KOPT-K1 (cell line): ENCODE results near the gene PACS1.

Source experiments
- H3K27ac ChIP-seq: fragments of 200-600 bp; sonication (generic); 2 replicates; pipeline ENCODE4 v1.5.1; 2016; ENCODE audit warnings: antibody characterized with exemption, mild to moderate bottlenecking, low read depth, low read length; ENCODE audit not compliant: poor library complexity, severe bottlenecking
- H3K36me3 ChIP-seq: fragments of 200-600 bp; sonication (generic); 2 replicates; pipeline ENCODE4 v1.5.1; 2017; ENCODE audit warnings: antibody characterized with exemption, mild to moderate bottlenecking, low read length, moderate library complexity; ENCODE audit not compliant: insufficient read depth
- H3K9me3 ChIP-seq: fragments of 200-600 bp; sonication (generic); 2 replicates; pipeline ENCODE4 v1.5.1; 2017; ENCODE audit warnings: antibody characterized with exemption, low read length, mild to moderate bottlenecking; ENCODE audit not compliant: insufficient read depth, poor library complexity, severe bottlenecking

The PACS1 gene

DNA sequence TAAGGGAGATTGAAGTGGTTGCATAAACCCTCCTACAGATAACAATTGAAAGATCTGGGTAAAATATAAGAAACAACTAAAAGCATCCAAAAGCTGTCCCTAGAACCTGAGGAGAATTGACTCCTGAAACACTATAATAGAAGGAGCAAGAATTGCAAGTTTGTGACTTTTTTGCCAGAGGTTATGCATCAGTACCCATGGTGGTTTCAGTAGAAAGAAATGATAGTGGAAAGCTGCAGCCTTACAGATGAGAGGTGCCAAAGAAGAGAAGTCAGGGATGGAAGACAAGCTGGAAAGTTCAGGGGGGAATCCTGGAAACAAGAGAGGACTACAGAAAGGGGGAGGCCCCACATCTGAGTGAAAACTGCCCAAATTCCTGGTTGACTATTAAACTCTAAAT, 80.7 kb downstream of the PACS1 start:
- Histone ChIP-seq H3K36me3 (no peaks in the 10 kb centered on the region), H3K27ac (no peak overlapping the region), H3K9me3 (no peaks in the 10 kb centered on the region)

- Histone ChIP-seq H3K27ac (no peak overlapping the region), H3K9me3 (no peaks in the 10 kb centered on the region), H3K36me3 (no peaks in the 10 kb centered on the region)
Measured at GRCh38 chr11:66151273-66151672, 81.2 kb downstream of the PACS1 start.

DNA sequence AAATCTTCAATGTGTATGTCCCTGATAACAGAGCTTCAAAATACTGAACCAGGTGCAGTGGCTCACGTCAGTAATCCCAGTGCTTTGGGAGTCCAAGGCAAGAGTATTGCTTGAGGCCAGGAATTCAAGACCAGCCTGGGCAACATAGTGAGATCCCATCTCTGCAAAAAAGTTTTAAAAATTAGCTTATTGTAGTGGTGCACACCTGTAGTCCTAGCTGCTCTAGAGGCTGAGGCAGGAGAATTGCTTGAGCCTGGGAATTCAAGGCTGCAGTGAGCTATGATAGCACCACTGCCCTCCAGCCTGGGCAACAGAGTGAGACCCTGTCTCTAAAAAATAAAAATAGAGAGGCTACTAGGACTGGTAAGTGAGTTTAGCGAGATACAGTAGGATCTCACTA, 84.0 kb downstream of the PACS1 start:
- Histone ChIP-seq H3K36me3 (no peaks in the 10 kb centered on the region), H3K27ac (no peak overlapping the region), H3K9me3 (no peaks in the 10 kb centered on the region)

- Histone ChIP-seq H3K36me3 (no peaks in the 10 kb centered on the region), H3K27ac (no peak overlapping the region), H3K9me3 (no peaks in the 10 kb centered on the region)
Measured at GRCh38 chr11:66155387-66156073, 85.5 kb downstream of the PACS1 start.

DNA sequence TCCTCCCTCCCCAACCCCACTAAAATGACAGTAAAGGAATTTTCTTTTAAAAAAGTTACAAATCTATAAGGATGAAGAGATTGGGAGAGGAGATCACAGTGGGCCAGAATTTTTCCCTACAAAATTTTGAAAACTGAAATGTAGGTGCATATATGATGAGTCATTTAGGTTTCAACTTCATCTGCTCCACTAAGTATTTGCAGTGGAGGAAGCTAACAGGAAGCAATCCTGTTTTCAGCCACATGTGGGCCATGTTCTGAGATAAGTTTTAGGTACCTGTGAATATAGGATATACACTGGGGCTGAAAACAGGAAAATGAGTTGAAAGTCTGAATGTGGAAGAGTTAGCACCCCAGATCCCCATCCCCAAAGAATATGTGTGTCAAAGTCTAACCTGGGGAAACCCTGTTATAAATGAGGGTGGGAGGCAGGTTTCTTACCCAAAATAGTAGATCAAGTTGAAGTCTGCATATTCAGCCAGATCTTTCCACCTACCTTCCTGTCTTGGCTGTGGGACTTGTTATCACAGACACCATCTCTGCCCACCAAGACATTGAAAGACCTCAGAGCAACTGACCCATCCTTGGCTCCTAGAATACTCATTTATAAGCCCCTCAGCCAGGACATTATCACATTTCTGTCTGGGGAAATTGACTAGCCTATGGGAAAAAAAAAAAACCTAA, 87.3 kb downstream of the PACS1 start:
- no peaks in the 10 kb centered on the region for H3K9me3 ChIP-seq
- no peaks in the 10 kb centered on the region for H3K36me3 ChIP-seq
- H3K27ac ChIP-seq: no peak overlapping the region

- Histone ChIP-seq H3K27ac (no peak overlapping the region), H3K9me3 (no peaks in the 10 kb centered on the region), H3K36me3 (no peaks in the 10 kb centered on the region)
Measured at GRCh38 chr11:66158156-66158555, 88.1 kb downstream of the PACS1 start.

DNA sequence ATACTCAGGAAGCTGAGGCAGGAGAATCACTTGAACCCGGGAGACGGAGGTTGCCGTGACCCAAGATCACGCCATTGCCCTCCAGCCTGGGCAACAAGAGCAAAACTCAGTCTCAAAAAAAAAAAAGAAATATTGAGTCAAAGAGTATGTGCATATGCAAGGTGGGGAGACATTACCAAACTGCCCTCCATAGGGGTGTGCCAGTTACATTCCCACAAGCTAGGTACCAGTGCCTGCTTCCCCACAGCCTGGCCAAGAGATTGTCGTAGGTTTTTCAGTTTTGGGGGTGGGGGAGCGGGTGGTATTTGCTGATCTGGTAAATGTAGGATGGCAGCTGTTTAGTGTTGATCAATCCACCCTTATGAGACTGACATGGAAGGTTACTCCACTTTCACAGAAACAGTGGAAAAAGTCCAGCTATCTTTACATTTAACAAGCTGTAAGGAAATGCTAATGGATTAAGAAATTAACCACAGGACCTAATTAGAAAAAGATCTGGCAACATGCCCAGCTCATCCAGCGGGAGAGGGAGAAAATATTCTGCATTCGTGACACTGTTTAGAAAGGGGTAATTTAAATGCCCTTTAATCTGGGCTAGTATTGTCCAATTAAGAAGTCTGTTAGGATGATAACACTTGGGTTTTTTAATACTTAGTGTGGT, 89.4 kb downstream of the PACS1 start:
- H3K9me3 ChIP-seq: no peaks in the 10 kb centered on the region
- H3K27ac ChIP-seq: no peak overlapping the region
- no peaks in the 10 kb centered on the region for H3K36me3 ChIP-seq

DNA sequence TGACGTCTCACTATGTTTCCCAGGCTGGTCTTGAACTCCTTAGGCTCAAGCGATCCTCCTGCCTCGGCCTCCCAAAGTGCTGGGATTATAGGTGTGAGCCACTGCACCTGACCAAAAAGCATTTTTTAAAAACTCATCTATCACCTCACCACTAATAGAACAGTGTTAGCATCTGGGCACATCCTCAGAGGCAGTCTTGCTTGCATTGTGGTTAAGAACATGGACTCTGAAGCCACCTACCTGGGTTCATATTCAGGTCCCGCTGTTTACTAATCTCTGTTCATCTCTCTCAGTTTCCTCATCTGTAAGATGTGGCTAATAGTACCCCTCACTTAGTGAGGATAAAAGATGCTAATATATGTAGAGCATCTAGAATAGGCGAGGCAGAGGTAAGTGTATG, 90.6 kb downstream of the PACS1 start:
- H3K9me3 ChIP-seq: no peaks in the 10 kb centered on the region
- no peaks in the 10 kb centered on the region for H3K36me3 ChIP-seq
- no peak overlapping the region for H3K27ac ChIP-seq

- Histone ChIP-seq H3K36me3 (no peaks in the 10 kb centered on the region), H3K27ac (no peak overlapping the region), H3K9me3 (no peaks in the 10 kb centered on the region)
Measured at GRCh38 chr11:66168289-66168688, 98.2 kb downstream of the PACS1 start.

GRCh38 chr11:66172146-66172545, 102.1 kb downstream of the PACS1 start:
- H3K27ac ChIP-seq: no peak overlapping the region
- H3K9me3 ChIP-seq: no peaks in the 10 kb centered on the region
- no peaks in the 10 kb centered on the region for H3K36me3 ChIP-seq

DNA sequence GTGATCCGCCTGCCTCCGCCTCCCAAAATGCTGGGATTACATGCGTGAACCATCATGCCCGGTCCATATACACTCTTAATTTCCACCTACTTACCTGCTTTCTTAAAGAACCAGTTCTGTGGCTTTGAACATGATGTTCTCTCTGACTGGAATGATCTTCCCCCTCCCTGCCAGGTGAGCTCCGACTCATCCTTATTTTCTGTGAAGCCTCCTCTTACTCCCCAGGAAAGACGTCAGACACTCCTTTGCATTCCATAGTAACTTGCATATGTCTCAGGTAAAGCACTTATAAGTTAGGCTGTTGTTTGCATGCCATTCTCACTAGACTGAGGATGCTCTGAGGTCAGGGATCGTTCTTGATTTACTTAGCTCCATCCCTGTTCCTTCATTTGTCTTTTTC, 106.6 kb downstream of the PACS1 start:
- Histone ChIP-seq H3K36me3 (no peaks in the 10 kb centered on the region), H3K9me3 (no peaks in the 10 kb centered on the region), H3K27ac (no peak overlapping the region)

DNA sequence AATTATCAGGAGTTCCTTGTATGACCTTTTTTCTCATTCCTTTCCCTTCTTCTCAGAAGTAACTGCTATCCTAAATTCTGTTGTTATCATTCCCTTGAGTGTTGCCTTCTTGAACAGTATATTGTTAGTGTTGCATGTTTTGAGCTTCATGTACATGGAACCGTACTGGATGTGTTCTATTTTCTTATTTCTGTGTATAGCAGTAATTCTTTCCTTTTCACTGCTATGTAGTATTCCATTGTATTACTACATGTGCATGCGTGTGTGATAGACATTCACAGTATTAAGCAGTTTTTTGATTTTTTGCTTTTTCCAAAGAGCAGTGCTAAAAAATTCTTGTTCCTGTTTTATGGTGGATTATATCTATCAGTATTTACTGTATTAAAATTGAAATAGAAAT, 108.1 kb downstream of the PACS1 start:
- H3K9me3 ChIP-seq: no peaks in the 10 kb centered on the region
- no peaks in the 10 kb centered on the region for H3K36me3 ChIP-seq
- H3K27ac ChIP-seq: no peak overlapping the region

DNA sequence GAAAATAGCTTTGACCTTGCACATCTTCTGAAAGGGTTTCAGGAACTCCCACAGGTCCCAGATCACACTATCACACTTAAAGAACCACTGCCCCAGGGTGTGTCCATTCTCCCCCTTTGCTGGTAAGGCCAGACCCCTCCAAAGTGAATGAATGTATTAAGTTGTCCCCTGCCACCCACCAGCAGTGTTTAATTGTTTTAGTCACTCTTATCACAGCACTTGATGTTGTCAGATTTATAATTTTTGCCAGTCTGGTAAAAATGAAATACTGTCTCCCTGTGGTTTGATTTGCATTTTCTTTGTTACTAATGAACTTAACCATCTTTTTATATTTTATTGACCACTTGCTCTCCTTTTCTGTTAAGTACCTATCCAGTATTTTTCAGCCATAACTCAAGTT, 108.8 kb downstream of the PACS1 start:
- no peak overlapping the region for H3K27ac ChIP-seq
- H3K36me3 ChIP-seq: no peaks in the 10 kb centered on the region
- no peaks in the 10 kb centered on the region for H3K9me3 ChIP-seq

- Histone ChIP-seq H3K36me3 (no peaks in the 10 kb centered on the region), H3K27ac (no peak overlapping the region), H3K9me3 (no peaks in the 10 kb centered on the region)
Measured at GRCh38 chr11:66181632-66182315, 111.7 kb downstream of the PACS1 start.

GRCh38 chr11:66183494-66184048, 113.5 kb downstream of the PACS1 start:
- Histone ChIP-seq H3K36me3 (no peaks in the 10 kb centered on the region), H3K27ac (no peak overlapping the region), H3K9me3 (no peaks in the 10 kb centered on the region)
